ENCODE measurements around the gene MAPK10. TPM values are rescaled to one million over a fixed set of nuclear protein-coding genes. Genes with fewer than 3 reads are reported as not detected.
"Not testable (repeated sequence)": the region's sequence is repeated elsewhere in the genome, so short reads cannot be mapped to it uniquely, and the experiment has no call there.

The MAPK10 gene
- total RNA-seq, 1 donor from 2014 or later = 30.7 TPM

DNA sequence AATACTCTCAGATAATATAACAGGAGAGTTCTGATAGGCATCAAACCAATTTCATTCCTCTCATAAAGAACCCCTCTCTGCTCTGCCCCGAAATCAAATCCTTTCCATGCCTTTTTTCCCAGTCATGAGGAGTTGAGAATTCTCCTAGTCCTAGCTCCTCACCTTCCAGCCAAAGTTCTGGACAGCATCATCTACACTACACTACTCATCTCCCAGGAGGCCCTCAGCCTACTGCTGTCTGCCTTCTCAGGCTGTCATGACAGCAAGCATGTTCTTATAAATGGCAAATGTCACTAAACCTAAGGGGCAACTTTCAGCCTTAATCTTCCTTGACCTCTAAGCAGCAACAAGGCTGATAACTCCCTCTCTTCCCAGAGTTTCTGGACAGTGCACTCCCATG is 26.6 kb downstream of the MAPK10 start:
- ATAC-seq (no peak), DNase-seq (no peak)
- Histone ChIP-seq H3K36me3 (no peaks in the 10 kb centered on the region), H3K9me3 (no peaks in the 10 kb centered on the region), H3K4me1 (no peaks in the 10 kb centered on the region), H3K4me3 (no peak overlapping the region), H3K27me3 (ENCODE audit: low read depth) (no peaks in the 10 kb centered on the region), H3K27ac (no peak overlapping the region)
- no peak for TF ChIP-seq CTCF (IDR thresholded peaks at IDR 0.05)
- intact Hi-C loops (cut with DNase I) = no loop called here

GRCh38 chr4:86330961-86331742 is 28.7 kb downstream of the MAPK10 start:
- no peak for DNase-seq
- Histone ChIP-seq H3K27ac (no peak overlapping the region), H3K4me1 (no peaks in the 10 kb centered on the region), H3K9me3 (no peaks in the 10 kb centered on the region), H3K36me3 (no peaks in the 10 kb centered on the region), H3K27me3 (ENCODE audit: low read depth) (no peaks in the 10 kb centered on the region), H3K4me3 (no peak overlapping the region)
- no peak for ATAC-seq
- intact Hi-C loops (cut with DNase I) = no loop called here
- no peak for TF ChIP-seq CTCF (IDR thresholded peaks at IDR 0.05)

DNA sequence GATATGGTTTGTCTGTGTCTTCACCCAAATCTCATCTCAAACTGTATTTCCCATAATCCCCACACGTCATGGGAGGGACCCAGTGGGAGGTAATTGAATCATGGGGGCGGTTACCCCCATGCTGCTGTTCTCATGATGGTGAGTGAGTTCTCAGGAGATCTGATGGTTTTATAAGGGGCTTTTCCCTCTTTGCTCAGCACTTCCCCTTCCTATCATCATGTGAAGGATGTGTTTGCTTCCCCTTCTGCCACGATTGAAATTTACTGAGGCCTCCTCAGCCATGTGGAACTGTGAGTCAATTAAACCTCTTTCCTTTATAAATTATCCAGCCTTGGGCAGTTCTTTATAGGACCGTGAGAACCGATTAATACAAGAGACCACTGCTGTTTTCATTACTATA is 29.4 kb downstream of the MAPK10 start:
- DNase-seq; ATAC-seq; H3K4me1 ChIP-seq; H3K27me3 ChIP-seq (ENCODE audit: low read depth); H3K9me3 ChIP-seq; H3K27ac ChIP-seq; H3K36me3 ChIP-seq; H3K4me3 ChIP-seq; intact Hi-C loops (cut with DNase I): not testable (repeated sequence)

GRCh38 chr4:86329431-86329830 is 30.4 kb downstream of the MAPK10 start:
- Histone ChIP-seq H3K9me3 (no peaks in the 10 kb centered on the region), H3K4me3 (no peak overlapping the region), H3K36me3 (no peaks in the 10 kb centered on the region), H3K4me1 (no peaks in the 10 kb centered on the region), H3K27me3 (ENCODE audit: low read depth) (no peaks in the 10 kb centered on the region), H3K27ac (no peak overlapping the region)
- no peak for TF ChIP-seq CTCF (IDR thresholded peaks at IDR 0.05)
- ATAC-seq (no peak), DNase-seq (no peak)
- intact Hi-C loops (cut with DNase I) = no loop called here

GRCh38 chr4:86326400-86326799 is 33.5 kb downstream of the MAPK10 start:
- no peaks in the 10 kb centered on the region for H3K9me3 ChIP-seq
- ATAC-seq = no peak
- intact Hi-C loops (cut with DNase I) = no loop called here
- H3K4me1 ChIP-seq = no peaks in the 10 kb centered on the region
- H3K27ac ChIP-seq = no peak overlapping the region
- H3K4me3 ChIP-seq = no peak overlapping the region
- TF ChIP-seq CTCF (IDR thresholded peaks at IDR 0.05) = no peak
- H3K27me3 ChIP-seq (ENCODE audit: low read depth) = no peaks in the 10 kb centered on the region
- H3K36me3 ChIP-seq = no peaks in the 10 kb centered on the region
- DNase-seq = no peak

DNA sequence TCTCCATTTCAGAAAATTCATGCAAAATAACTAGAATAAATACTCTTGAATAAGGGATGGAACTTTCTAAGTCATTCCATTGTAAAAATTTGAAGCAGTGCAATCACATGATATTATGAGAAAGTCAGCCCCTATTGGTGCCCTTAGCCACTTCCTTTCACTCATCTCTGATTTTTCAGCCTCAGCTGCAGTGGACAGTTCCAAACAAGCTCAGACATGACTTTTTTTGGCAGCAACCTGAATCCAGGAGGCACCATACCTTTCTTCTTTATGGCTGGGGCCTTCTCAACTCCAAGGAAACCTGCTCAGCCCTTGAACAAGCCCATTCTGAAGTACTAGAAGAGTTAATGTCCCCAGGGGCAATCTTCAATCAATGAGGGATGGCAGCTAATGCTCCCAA is 40.5 kb downstream of the MAPK10 start:
- Histone ChIP-seq H3K4me3 (no peak overlapping the region), H3K36me3 (no peaks in the 10 kb centered on the region), H3K27me3 (ENCODE audit: low read depth) (no peaks in the 10 kb centered on the region), H3K27ac (no peak overlapping the region), H3K4me1 (no peaks in the 10 kb centered on the region), H3K9me3 (no peaks in the 10 kb centered on the region)
- DNase-seq (no peak), ATAC-seq (no peak)
- intact Hi-C loops (cut with DNase I) = no loop called here
- TF ChIP-seq CTCF (IDR thresholded peaks at IDR 0.05) = no peak
